ENCODE measurements around the gene UCHL5.

DNA sequence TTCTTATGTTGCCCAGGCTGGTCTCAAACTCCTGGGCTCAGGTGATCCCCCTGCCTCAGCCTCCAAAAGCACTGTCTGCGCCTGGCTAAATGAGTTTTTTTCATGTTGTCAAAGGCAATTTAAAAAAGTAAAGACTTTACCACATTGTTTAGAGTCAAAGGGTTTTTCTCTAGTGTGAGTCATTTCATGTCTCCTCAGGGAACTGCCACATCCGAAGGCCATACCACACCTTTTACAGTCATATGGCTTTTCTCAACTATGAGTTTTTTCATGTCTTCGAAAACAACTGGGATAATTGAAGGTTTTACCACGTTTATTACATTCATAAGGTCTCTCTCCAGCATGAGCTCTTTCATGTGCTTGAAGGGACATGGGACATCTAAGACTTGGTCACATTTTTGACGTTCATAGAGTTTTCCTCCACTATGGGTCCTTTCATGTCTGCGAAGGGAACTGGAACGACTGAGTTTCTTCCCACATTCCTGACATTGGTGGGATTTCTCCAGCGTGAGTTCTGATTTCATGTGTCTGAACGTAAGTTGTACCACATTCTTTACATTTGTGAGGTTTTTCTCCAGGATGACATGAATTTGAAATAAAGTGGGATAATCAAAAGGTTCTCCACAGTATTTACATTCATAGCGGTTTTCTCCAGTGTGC lies 65.6 kb downstream of the UCHL5 start:
- TF ChIP-seq, protein P1, sequence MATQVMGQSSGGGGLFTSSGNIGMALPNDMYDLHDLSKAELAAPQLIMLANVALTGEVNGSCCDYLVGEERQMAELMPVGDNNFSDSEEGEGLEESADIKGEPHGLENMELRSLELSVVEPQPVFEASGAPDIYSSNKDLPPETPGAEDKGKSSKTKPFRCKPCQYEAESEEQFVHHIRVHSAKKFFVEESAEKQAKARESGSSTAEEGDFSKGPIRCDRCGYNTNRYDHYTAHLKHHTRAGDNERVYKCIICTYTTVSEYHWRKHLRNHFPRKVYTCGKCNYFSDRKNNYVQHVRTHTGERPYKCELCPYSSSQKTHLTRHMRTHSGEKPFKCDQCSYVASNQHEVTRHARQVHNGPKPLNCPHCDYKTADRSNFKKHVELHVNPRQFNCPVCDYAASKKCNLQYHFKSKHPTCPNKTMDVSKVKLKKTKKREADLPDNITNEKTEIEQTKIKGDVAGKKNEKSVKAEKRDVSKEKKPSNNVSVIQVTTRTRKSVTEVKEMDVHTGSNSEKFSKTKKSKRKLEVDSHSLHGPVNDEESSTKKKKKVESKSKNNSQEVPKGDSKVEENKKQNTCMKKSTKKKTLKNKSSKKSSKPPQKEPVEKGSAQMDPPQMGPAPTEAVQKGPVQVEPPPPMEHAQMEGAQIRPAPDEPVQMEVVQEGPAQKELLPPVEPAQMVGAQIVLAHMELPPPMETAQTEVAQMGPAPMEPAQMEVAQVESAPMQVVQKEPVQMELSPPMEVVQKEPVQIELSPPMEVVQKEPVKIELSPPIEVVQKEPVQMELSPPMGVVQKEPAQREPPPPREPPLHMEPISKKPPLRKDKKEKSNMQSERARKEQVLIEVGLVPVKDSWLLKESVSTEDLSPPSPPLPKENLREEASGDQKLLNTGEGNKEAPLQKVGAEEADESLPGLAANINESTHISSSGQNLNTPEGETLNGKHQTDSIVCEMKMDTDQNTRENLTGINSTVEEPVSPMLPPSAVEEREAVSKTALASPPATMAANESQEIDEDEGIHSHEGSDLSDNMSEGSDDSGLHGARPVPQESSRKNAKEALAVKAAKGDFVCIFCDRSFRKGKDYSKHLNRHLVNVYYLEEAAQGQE (IDR thresholded peaks at IDR 0.05; ENCODE audit: low read depth): no peak
- TF ChIP-seq YY1 (IDR thresholded peaks at IDR 0.05; ENCODE audit: low read depth) (no peak), ZBTB7A (IDR thresholded peaks at IDR 0.05; ENCODE audit: low read depth) (no peak), EGR1 (IDR thresholded peaks at IDR 0.05) (no peak), CREB1 (IDR thresholded peaks at IDR 0.05; ENCODE audit: low read depth) (no peak), EP300 (IDR thresholded peaks at IDR 0.05; ENCODE audit: borderline replicate concordance) (no peak), TAF1 (IDR thresholded peaks at IDR 0.05; ENCODE audit: low read depth) (no peak), RAD21 (IDR thresholded peaks at IDR 0.05; ENCODE audit: low read depth) (no peak), TEAD4 (IDR thresholded peaks at IDR 0.05) (no peak)
- TF ChIP-seq, protein P2, sequence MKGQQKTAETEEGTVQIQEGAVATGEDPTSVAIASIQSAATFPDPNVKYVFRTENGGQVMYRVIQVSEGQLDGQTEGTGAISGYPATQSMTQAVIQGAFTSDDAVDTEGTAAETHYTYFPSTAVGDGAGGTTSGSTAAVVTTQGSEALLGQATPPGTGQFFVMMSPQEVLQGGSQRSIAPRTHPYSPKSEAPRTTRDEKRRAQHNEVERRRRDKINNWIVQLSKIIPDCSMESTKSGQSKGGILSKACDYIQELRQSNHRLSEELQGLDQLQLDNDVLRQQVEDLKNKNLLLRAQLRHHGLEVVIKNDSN (IDR thresholded peaks at IDR 0.05): no peak
- TF ChIP-seq, protein P3, sequence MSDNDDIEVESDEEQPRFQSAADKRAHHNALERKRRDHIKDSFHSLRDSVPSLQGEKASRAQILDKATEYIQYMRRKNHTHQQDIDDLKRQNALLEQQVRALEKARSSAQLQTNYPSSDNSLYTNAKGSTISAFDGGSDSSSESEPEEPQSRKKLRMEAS (IDR thresholded peaks at IDR 0.05): no peak
